GM18502 (cell line): ENCODE measurements around the gene WSB1.
"Not testable (repeated sequence)": the region's sequence is repeated elsewhere in the genome, so short reads cannot be mapped to it uniquely, and the experiment has no call there.

Experiments used
- ATAC-seq: cut with Tn5 transposase; IDR thresholded peaks from one replicate; pipeline ENCODE4 v1.9.1; 2021; ENCODE audit warnings: mild to moderate bottlenecking; ENCODE audit not compliant: unreplicated experiment, poor library complexity

WSB1 gene, protein sequence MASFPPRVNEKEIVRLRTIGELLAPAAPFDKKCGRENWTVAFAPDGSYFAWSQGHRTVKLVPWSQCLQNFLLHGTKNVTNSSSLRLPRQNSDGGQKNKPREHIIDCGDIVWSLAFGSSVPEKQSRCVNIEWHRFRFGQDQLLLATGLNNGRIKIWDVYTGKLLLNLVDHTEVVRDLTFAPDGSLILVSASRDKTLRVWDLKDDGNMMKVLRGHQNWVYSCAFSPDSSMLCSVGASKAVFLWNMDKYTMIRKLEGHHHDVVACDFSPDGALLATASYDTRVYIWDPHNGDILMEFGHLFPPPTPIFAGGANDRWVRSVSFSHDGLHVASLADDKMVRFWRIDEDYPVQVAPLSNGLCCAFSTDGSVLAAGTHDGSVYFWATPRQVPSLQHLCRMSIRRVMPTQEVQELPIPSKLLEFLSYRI

DNA sequence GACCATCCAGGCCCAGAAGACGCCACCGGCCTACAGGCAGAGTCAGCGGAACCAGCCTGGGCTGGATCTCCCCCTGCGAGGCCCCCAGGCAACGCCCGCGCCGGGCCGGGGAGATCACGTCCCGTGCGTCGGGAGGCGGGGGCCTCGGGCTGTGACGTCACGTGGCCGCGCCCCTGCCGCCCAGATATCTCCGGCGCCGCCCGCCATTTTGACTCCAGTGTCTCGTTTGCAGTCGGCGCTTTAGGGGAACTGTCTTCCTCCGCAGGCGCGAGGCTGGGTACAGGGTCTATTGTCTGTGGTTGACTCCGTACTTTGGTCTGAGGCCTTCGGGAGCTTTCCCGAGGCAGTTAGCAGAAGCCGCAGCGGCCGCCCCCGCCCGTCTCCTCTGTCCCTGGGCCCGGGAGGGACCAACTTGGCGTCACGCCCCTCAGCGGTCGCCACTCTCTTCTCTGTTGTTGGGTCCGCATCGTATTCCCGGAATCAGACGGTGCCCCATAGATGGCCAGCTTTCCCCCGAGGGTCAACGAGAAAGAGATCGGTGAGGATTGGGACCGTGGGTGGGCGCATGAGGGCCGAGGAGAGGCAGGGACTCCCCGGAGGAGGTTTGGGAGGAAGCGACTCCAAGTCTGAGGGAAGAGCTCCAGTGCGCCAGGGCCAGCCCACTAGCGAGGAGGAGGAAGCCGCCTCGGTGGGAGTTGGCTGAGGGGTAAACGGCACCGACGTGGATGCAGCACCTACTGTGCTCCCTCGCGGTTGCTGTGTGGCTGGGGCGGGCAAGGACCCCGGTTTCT is at the start of gene WSB1:
Gene WSB1, plus strand, starts transcription at position 217 of the 791 bp plus-strand sequence. Its CDS starts 282 bp downstream, at position 499.
- peak; percentile 80 for ATAC-seq

DNA sequence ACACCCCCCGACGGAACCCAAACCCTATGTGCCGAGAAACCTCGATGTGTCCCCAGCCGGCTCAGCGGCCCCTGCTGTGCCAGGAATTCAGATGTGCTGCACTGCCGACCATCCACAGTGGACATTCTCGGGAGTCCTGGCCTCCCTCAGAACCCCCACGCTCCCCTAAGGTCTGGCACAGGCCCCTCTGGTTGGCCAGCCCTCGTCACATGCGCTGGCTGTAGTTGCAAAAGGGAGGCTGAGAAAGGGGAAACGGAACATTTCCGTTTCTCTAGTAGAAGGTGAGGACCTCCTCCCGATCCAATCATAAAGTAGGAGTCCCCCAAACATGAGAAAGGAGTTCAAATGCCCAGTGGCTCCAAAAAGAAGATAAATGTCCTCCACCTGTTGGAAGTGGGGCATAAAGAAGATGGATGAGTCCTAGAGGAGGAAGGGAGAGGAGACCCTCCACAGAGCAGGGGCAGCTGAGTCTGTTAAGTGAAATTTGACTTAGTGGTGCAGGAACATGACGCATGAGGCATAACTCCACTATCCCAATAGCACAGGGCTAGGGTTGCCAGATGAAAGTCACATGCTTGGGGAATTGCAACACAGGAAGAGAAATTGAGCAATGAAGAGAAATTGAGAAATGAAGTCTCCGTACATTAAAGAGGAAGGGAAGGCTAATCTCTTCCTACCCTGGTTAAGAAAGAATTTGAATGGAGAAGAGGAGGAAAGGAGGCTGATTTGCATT is 49.3 kb upstream of the WSB1 start:
- ATAC-seq = no peak

DNA sequence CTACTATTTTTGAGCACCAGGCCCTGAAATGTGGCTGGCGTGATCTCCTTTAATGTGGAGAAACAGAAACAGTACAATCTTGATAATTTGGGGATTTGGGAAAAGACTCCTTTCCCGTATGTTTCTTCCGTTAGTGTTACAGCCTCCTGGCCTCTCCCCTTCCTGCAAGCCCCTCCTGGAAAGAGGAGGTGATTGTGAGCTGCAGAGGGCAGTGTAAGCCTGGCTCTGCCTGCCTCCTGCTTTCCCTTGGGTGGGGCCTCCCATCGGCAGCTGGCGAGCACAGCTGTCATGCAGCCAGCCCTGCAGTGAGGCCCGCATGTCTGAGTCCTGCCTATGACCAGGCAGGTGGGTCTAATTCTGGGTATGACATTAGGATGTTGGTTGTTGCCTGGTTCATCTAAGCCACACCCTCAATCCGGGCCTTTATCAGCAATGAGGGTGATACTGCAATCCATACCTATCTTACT is 48.7 kb upstream of the WSB1 start:
- peak; percentile 88 for ATAC-seq

DNA sequence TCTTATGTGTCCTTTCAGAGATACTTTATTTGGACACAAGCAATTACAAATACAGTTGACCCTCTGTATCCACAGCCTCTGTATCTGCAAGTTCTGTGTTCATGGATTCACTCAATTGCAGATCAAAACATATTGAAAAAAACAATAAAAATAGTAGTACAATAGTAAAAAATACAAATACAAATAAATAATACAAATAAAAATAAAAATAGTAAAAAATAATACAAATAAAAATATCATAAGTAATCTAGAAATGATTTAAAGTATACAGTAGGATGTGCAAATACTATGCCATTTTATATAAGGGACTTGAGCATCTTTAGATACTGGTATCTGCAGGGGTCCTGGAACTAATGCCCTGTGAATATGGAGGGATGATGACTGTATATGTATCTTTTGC is 47.4 kb upstream of the WSB1 start:
- ATAC-seq = no peak

DNA sequence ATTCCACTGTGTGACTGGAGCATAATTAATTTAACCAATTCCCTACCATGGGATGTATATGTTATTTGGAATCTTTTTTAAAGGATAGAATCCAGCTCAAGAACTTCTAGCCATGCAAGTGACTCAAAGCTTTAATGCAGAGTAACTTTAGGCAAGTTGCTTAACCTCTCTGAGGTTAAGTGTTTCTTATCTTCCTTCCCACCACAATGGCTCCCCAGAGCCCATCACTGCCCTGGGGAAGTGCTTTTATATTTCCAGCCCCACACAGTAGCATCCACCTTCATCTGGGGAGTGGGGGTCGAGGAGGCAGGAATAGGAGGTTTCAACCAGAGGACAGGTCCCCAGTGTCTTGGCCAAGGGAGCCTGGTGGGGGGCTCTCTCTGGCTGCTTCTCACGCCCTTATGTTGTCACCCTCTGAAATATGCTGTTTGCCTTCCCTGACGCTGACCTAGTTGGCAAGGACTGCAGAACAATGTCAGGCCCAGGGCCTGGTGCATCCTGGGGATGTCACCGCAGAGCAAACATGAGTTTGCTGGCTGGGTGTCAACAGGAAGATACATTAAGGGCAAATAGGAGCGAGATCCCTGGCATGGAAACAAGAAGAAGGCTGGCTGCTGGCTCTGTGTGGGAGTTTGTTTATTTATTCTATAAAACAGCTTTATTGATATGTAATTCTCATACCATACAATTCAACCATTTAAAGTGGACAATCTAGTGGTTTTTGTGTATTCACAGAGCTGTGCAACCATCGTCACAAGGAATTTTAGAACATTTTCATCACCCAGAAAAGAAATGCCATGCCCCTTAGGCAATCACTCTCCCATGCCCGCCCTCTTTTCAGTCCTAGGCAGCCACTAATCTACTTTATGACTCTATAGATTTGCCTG is 46.6 kb upstream of the WSB1 start:
- ATAC-seq = no peak

DNA sequence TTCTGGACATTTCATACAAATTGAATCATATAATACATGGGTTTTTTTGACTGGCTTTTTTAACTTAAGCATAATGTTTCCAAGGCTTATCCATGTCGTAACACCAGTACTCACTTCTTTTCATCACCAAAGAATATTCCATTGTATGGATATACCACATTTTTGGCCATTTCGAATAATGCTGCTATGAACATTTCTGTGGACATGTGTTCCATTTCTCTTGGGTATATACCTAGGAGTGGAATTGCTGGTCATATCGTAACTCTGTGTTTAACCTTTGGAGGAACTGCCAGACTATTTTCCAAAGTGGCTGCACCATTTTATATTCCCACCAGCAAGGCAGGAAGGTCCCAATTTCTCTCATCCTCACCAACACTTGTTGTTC is 46.0 kb upstream of the WSB1 start:
- no peak for ATAC-seq

DNA sequence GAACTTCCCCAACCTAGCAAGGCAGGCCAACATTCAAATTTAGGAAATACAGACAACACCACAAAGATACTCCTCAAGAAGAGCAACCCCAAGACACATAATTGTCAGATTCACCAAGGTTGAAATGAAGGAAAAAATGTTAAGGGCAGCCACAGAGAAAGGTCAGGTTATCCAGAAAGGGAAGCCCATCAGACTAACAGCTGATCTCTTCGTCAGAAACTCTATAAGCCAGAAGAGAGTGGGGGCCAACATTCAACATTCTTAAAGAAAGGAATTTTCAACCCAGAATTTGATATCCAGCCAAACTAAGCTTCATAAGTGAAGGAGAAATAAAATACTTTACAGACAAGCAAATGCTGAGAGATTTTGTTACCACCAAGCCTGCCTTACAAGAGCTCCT is 43.1 kb upstream of the WSB1 start:
- ATAC-seq = not testable (repeated sequence)

DNA sequence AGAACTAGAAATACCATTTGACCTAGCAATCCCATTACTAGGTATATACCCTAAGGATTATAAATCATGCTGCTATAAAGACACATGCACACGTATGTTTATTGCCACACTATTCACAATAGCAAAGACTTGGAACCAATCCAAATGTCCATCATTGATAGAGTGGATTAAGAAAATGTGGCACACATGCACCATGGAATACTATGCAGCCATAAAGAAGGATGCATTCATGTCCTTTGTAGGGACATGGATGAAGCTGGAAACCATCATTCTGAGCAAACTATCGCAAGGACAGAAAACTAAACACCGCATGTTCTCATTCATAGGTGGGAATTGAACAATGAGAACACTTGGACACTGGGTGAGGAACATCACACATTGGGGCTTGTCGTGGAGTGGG is 39.1 kb upstream of the WSB1 start:
- ATAC-seq = not testable (repeated sequence)

DNA sequence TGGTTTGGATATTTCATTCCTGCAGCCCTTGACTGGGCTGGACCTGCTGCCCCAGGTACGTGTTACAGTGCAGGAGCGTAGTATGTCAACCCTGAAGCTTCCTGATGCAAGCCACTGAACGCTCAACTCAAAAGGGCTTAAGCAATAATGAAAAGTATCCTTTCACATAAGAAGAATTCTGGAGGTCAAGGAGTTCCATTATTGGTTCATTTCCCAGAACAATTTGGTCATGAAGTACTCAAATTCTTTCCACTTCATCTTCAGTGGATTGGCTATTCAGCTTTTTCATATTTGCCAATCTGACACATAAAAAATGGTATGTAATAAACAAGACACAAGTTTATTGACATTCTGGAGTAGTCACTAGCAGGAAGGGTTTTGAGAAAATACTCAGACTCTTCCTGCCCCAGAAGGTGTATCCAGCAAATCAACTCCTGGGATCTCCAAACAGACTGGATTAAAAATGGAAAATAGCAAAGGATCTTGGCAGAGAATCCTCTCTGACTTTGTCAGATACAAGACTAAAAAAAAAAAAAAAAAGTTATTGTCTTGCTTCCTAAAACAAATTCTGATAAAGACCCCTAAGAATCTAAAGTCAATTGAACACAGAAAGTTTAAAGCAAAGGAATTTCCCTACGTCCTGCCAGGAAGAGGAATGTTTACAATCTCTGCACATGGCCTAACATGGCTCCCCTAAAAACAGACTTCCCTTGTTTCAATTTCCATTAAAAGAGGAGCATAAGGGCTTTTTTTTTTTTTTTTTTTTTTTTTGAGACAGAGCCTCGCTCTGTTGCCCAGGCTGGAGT is 37.5 kb upstream of the WSB1 start:
- ATAC-seq = no peak

DNA sequence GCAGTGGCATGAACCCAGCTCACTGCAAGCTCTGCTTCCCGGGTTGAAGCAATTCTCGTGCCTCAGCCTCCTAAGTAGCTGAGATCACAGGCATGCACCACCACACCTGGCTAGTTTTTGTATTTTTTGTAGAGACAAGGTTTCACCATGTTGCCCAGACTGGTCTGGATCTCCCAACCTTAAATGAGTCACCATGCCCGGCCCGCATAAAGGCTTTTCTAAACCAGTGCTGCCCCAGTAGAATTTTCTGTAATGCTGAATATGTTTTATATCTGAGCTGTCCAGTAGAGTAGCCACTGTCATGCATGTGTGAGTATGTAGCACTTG is 36.9 kb upstream of the WSB1 start:
- ATAC-seq = no peak

DNA sequence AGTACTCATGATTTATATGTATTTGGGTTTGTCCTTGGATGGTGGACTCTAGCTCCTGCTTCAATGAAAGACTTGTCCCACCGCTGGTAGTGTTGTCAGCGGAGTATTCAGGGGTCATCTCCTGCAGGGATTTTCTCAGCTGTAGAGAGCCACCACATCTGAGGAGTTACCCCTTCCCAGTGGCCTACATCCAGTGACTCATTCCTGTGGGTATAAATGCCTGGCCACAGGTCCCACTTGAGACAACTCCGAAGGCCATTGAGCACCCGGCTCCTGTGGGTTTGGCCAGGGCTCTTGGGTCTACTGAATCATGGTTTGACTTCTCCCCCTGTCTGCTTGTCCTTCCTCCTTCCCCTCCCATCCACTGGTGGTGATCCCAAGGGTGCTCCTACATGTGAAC is 34.6 kb upstream of the WSB1 start:
- ATAC-seq = no peak

DNA sequence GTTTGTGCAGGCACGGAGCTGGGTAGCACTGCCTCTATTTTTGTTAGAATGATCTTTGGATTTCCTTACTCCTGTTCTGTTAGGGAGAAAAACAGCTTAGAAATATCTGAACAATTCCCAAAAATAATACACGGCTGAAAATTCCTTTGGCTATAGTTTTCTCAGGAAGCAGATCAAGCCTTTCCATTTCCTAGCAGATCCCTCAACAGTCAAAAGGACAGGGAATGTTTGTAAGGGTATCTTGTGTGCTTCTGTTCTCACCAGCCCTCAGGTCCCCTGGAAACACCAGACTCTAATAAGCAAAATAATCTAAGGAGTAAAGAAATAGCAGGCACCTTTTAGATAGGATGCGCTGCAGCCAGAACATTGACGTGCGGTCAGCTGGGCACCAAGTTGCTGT is 30.5 kb upstream of the WSB1 start:
- no peak for ATAC-seq

DNA sequence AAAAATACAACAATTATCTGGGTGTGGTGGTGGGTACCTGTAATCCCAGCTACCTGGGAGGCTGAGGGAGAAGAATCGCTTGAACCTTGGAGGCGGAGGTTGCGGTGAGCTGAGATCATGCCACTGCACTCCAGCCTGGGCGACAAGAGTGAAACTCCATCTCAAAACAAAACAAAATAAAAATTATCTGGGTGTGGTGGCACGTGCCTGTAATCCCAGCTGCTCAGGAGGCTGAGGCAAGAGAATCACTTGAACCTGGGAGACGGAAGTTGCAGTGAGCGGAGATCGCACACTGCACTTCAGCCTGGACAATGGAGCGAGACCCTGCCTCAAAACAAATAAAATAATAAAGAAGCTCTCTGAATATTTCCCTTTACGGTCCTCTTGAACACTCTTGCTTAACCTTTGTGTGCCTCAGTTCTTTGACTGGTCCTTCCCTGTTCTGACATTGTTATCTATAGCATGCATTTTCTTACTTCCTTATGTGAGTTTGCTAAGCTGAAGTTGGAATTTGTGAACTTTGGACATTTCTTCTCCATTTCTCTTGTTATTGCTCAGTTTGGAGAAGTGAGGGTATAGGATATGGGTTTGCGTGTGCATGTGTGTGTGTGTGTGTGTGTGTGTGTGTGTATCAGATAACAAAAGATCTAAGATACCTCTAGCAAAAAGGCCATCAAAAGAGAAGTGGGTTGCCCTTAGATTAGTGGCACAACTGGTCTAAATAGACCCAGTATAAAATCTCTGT is 29.7 kb upstream of the WSB1 start:
- no peak for ATAC-seq

DNA sequence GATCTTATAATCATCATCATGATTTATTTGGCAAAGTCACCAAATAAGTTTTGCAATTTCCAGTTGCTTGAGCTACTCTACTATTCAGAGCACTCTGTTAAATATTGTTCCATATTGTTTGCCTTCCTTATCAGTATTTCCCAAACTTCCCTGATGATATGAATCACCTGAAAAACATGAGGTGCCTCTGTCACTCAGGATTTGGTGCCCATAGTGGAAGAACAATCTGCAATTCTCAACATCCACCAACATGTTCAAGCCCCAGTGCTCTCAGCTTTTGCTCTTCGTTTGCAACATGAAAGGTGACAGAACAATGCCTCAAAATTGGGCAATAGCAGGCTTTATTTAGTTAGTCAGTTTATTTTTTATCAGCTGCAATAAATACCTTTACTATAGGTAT is 28.6 kb upstream of the WSB1 start:
- ATAC-seq = no peak

DNA sequence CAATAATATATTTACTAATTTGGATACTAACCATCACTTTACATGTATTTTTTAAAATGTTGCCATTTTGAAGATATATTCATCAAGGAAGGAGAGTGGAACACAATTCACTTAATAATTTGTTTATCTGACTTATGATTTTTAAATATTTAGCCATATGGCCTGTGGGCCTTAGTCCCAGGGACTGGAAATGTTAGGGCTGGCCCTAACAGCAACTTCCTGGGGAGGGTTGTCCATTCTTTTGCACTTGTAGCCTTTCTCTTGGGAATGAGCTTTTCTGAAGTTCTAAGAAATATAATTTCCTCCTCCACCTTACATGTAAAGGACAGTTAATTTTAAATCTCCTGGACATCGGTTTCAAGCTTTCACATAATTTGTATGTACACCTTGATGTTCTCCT is 27.7 kb upstream of the WSB1 start:
- ATAC-seq = no peak

DNA sequence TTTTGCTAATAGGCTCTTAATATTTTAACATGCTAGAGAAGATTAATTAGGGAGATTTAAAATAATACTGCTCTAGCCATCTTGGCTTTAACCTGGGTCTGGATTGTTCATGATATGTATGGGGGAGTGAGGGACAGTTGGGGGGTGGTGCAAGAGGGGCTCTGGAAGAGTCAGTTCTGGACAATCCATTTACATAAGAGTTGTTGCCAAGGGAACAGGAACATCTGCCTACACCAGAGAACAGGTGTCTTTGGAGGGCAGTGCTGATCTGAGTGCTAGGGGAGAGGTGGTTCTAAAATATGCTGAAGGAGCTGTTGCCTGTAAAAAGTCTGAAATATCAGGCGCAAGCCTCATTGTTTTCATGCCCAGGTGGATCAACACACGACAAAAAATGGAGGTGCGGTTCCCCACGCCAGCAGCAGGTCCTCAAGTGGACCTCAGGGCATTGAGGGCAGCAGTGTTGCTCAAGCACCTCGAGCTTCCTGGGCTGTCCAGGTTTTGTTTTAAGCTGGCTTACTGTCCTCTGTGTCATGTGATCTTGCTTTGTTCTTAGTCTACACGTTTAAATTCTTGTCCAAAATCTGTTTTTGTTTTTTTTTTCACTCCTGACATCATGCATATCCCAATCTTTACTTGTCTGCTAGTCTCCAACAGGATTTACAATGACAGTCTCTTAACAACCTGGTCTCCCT is 25.4 kb upstream of the WSB1 start:
- ATAC-seq = no peak

DNA sequence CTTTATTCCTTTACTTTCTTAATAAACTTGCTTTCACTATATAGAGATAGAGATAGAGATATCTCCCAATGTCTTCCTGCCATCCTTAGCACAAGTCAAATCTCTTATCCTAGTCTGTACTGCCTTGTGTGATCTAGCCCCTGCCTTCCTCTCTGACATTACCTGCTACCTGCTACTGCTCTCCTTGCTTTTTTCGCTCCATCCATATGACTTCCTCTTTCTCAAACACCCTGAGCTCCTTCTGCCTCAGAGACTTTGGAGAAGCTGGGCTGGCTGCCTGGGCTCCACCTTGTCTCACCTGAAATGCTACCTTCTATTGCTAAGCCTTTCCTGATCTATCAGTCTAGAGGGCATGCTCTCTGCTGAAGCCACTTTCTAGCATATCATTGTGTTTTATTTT is 24.7 kb upstream of the WSB1 start:
- ATAC-seq = no peak

DNA sequence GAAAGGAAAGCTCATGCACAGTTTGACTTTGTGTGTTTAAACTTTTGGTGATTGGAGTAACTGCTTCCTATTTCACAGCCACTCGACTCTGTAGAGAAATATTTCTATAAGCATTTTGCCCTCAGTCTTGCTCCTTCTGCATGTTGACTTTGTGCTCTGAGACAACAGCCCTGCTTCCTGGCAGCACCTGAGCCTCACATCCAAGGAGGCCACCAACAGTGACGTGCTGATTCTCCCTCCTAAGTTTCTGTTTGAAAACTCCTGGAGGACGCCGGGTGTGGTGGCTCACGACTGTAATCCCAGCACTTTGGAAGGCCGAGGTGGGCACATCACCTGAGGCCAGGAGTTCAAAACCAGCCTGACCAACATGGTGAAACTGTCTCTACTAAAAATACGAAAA is 23.9 kb upstream of the WSB1 start:
- ATAC-seq = no peak
